Breast epithelium (tissue), 3 donors: ENCODE measurements around the gene MAPK8.

Source experiments
- POLR2A ChIP-seq: fragments of 450-650 bp; IDR thresholded peaks from one replicate; pipeline ENCODE4 v1.6.1; 2016; ENCODE audit warnings: antibody characterized with exemption, mild to moderate bottlenecking, moderate library complexity
- TF ChIP-seq, protein P1 (sequence below), 3 donors: fragments of 450-650 bp; IDR thresholded peaks; one replicate each; pipeline ENCODE4 v1.5.1; 2016 to 2017; ENCODE audit warnings: antibody characterized with exemption in 3 of 3, mild to moderate bottlenecking in 3 of 3, moderate library complexity in 3 of 3

DNA sequence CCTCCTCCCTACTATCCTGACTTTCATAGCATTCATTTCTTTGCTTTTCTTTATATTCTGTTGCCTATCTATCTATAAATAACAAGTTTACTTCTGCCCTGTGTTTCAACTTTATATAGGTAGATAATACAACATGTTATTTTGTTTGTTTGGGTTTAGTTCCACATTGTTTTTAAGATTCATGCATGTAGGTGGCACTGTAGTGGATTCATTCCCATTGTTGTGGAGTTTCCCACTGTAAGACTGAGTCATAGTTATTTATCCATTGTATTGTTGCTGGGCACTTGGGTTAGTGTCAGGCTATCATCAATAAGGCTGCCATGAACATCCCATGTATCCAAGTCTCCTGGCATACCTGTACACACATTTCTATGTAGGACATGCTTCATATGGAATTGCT, 170.7 kb downstream of the MAPK8 start:
- no peak for TF ChIP-seq POLR2A
- TF ChIP-seq, protein P1, sequence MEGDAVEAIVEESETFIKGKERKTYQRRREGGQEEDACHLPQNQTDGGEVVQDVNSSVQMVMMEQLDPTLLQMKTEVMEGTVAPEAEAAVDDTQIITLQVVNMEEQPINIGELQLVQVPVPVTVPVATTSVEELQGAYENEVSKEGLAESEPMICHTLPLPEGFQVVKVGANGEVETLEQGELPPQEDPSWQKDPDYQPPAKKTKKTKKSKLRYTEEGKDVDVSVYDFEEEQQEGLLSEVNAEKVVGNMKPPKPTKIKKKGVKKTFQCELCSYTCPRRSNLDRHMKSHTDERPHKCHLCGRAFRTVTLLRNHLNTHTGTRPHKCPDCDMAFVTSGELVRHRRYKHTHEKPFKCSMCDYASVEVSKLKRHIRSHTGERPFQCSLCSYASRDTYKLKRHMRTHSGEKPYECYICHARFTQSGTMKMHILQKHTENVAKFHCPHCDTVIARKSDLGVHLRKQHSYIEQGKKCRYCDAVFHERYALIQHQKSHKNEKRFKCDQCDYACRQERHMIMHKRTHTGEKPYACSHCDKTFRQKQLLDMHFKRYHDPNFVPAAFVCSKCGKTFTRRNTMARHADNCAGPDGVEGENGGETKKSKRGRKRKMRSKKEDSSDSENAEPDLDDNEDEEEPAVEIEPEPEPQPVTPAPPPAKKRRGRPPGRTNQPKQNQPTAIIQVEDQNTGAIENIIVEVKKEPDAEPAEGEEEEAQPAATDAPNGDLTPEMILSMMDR (IDR thresholded peaks at IDR 0.05), result no peak
